PC-9 (cell line): ENCODE results near the gene CEBPB.

Experiments used
- EZH2 ChIP-seq: fragments of 200-600 bp; sonication (generic); IDR thresholded peaks from 2 replicates; pipeline ENCODE4 v1.8.0; 2017; ENCODE audit warnings: antibody characterized with exemption, low read depth
- TF ChIP-seq, protein P1 (sequence below): fragments of 200-600 bp; sonication (generic); conservative IDR thresholded peaks from 2 replicates; pipeline ENCODE4 v1.6.1; 2017; ENCODE audit warnings: mixed run types, antibody characterized with exemption, mild to moderate bottlenecking, moderate library complexity

GRCh38 chr20:50227506-50227905 lies 36.9 kb downstream of the CEBPB start:
- TF ChIP-seq, protein P1, sequence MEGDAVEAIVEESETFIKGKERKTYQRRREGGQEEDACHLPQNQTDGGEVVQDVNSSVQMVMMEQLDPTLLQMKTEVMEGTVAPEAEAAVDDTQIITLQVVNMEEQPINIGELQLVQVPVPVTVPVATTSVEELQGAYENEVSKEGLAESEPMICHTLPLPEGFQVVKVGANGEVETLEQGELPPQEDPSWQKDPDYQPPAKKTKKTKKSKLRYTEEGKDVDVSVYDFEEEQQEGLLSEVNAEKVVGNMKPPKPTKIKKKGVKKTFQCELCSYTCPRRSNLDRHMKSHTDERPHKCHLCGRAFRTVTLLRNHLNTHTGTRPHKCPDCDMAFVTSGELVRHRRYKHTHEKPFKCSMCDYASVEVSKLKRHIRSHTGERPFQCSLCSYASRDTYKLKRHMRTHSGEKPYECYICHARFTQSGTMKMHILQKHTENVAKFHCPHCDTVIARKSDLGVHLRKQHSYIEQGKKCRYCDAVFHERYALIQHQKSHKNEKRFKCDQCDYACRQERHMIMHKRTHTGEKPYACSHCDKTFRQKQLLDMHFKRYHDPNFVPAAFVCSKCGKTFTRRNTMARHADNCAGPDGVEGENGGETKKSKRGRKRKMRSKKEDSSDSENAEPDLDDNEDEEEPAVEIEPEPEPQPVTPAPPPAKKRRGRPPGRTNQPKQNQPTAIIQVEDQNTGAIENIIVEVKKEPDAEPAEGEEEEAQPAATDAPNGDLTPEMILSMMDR = no peak
- TF ChIP-seq EZH2 = no peak
